ENCODE measurements around the gene TFAP2C.

TFAP2C gene

GRCh38 chr20:56628873-56629463 lies at the start of gene TFAP2C:
Gene TFAP2C (plus strand): TSS chr20:56629306. CDS start chr20:56629545, 239 bp downstream.
- no peak for DNase-seq (ENCODE audit: low read depth)

DNA sequence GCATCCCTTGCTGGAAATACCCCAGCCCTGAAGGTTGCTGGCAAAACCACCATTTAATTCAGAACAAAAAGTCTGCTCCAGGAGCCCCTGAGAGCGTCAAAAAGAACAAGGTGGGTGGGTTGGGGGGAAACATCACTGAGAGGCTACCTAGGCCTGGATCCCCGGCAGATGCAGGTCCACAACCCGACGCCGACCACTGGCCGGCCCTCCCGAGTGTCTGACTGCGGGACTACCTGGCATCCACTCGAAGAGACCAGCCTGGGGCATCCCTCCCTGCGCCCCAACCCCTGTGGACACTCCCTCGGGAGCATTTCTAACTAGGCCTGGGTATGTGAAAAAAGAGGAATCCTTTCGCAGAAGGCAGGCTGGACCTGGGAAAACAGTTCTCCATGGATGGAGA lies 48.9 kb upstream of the TFAP2C start:
- no peak for DNase-seq (ENCODE audit: low read depth)

DNA sequence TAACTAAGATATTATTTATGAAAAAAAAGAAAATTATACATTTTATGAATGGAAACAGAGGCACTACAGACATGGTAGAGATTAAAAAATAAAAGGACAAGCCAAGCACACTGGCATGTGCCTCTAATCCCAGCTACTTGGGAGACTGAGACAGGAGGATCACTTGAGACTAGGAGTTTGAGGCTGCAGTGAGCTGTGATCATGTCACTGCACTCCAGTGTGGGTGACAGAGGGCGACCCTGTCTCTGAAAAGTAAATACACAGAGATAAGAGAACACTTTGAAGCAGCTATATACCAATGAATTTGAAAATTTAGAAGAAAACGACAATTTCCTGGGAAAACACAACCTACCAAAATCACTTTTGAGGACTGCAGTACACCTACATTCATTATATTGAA lies 47.4 kb upstream of the TFAP2C start:
- DNase-seq (ENCODE audit: low read depth) = no peak

GRCh38 chr20:56582542-56582941 lies 46.6 kb upstream of the TFAP2C start:
- DNase-seq (ENCODE audit: low read depth) = no peak

DNA sequence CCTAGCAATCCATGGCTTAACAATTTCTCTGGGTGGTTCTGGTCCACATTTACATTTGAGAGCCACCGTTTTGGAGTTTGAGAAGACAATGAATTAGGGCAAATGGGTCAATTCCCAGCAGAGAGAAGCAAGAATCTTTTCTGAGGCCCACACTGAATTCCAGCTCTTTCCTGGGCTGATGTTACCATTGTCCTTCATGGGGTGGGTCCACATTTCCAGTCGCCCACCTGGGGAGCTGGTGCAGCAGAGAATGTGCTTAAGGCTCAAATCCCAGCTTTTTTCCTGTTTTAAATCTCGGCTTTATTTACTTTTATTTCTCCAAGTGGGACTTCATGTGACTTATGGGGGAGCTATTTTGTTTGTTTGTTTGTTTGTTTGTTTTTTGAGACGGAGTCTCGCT lies 44.2 kb upstream of the TFAP2C start:
- no peak for DNase-seq (ENCODE audit: low read depth)

DNA sequence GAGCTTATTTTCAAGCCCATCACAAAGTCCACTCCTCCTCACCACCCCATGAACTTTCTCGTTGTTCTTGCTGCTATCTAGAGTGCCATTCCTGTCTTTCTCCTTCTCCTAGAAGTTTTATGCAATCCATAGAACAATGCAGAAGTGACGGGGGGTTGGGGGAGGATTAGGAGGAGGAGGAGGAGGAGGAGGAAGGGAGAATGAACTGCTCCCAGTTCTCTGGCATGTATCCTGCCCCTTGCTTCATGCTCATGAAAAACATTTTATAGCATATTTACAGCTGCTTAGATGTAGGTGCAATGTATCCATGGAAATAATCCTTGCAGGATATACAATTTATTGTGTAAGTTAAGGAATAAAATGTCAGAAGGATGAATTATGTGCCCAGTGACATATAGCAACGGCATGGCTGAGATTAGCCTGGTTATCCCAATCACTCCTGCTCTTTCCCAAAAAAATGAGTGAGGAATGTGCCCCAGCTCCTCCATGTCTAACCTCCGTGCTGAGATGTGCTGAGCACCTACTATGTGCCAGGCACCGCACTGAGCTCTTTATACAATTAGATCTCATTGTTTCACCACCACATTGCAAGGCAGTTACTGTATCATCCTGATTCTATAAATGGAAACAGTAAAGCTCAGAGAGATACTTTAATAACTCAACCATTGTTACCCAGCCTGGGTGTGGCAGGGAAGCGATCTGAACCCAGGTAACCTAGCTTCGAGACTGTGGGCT lies 41.6 kb upstream of the TFAP2C start:
- DNase-seq (ENCODE audit: low read depth) = no peak

GRCh38 chr20:56588996-56589395 lies 40.1 kb upstream of the TFAP2C start:
- no peak for DNase-seq (ENCODE audit: low read depth)

DNA sequence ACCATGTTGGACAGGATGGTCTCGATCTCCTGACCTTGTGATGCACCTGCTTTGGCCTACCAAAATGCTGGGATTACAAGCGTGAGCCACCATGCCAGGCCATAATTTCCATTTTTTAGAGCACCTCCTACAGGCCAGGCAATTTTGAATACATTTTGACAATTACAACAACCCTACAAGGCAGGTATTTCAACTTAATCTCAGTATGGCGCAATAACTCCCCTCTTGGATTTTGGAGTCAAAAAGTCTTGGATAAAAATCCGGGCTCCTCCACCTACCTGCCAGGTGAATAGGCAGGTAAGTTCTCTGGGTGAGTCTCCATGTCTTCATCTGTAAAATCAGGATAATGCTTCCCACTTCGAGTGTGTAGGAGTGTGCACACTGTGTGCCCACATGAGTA lies 39.5 kb upstream of the TFAP2C start:
- no peak for DNase-seq (ENCODE audit: low read depth)

GRCh38 chr20:56590888-56591287 lies 38.2 kb upstream of the TFAP2C start:
- DNase-seq (ENCODE audit: low read depth) = no peak

- no peak for DNase-seq (ENCODE audit: low read depth)
Observed at GRCh38 chr20:56592211-56592610, 36.9 kb upstream of the TFAP2C start.

DNA sequence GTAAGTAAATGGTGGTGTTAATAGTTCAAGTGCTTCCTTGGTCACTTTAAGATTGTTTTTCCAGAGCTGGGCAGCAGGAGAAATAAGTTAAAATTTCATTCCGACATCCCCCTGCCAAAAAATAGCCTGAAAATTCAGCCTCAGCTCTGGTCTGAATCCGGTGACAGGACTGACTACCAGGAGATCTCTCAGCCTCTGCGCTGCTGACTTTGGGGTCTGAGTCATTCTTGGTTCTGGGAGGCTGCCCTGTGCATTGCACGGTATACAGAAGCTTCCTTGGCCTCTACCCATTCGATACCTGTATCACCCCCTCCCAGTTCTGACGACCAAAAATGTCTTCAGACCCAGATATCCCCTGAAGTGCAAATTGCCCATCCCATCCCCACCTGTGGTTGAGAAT lies 36.3 kb upstream of the TFAP2C start:
- no peak for DNase-seq (ENCODE audit: low read depth)

- DNase-seq (ENCODE audit: low read depth) = no peak
Observed at GRCh38 chr20:56595746-56596475, 33.2 kb upstream of the TFAP2C start.

- DNase-seq (ENCODE audit: low read depth) = no peak
Observed at GRCh38 chr20:56601166-56601565, 27.9 kb upstream of the TFAP2C start.

DNA sequence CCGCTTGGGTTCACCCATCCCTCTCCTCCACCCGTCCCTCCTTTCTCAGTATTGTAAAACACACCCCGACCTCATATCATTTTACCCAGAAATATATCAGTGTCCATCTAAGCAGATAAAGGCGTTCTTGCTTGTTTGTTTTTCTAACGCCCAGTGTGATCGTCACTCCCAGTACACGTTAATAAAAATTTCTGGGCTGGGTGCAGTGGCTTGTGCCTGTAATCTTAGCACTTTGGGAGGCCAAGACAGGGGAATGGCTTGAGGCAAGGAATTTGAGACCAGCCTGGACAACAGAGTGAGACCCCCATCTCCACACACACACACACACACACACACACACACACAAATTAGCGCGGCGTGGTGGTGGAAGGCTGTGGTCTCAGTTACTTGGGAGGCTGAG lies 24.4 kb upstream of the TFAP2C start:
- DNase-seq (ENCODE audit: low read depth) = no peak

DNA sequence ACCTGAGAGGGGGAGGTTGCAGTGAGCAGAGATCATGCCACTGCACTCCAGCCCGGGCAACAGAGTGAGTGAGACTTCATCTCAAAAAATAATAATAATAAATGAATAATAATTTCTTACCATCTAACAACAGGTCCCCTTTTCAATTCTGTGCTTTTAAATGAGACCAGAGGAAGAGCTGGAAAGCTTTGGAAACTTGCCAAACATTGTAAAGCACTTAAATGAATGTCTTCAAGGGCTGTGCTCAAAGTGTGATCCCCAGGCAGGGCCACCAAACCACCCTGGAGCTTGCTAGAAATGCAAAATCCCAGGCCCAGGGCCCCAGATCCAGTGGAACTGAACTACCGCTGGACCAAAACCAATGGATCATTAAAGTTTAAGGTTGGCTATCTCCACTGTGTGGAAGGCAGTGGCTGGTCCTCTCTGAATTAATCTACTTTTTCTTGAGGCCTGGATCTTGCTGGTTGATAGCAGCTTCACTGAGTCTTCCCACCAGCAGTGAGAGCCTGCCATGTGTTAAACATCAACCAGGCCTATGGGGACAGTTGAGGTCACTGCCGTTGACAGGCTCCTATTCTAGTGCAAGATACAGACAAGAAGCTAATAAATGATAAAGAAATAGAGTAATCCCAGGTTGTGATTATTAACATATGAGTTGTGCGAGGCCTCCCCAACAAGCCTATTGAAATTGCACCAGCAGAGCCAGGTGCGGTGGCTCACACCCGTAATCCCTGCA lies 23.7 kb upstream of the TFAP2C start:
- DNase-seq (ENCODE audit: low read depth) = no peak

- no peak for DNase-seq (ENCODE audit: low read depth)
Observed at GRCh38 chr20:56606174-56606945, 22.7 kb upstream of the TFAP2C start.

DNA sequence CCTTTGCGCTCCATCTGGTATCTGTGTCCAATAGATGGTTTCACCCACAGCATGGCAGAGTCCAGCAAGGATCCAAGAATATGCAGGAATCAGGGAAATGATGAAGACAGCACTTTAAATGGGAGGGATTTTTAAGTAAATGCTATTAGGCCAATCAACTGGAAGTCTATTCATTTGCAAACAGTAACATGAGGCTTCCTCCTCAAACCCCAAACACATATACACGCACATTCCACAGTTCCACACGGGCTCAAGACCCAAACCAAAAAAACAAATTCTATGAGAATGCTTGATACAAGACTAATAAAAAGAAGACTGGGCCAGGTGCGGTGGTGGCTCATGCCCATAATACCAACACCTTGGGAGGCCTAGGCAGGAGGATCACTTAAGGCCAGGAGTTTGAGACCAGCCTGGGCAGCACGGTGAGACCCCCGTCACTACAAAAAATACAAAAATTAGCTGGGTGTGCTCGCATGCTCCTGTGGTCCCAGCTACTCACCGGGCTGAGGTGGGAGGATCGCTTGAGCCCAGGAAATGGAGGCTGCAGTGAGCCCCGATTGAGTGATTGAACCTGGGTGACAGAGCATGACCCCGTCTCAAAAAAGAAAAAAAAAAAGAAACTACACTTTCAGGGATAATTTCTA lies 21.9 kb upstream of the TFAP2C start:
- DNase-seq (ENCODE audit: low read depth) = no peak

GRCh38 chr20:56608376-56608775 lies 20.7 kb upstream of the TFAP2C start:
- DNase-seq (ENCODE audit: low read depth) = no peak

DNA sequence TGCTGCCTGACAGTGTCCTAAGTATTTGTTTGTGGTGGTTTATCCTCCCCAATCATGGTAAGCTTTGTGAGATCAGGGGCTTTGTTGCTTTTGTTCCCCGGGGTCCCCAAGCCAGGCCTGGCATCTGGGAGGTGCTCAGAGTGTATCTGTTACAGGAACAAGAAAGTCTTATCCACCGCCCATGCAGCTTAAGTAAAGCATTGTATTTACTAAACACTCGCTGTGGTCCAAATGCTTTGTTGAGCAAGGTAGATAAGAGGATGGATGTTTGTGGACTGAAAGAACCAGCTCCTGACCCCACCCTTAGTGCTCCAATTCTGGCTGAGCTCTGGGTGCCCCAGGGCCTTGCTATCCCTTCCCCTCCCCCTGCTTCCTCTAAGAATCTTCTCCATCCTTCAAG lies 19.8 kb upstream of the TFAP2C start:
- DNase-seq (ENCODE audit: low read depth) = no peak

DNA sequence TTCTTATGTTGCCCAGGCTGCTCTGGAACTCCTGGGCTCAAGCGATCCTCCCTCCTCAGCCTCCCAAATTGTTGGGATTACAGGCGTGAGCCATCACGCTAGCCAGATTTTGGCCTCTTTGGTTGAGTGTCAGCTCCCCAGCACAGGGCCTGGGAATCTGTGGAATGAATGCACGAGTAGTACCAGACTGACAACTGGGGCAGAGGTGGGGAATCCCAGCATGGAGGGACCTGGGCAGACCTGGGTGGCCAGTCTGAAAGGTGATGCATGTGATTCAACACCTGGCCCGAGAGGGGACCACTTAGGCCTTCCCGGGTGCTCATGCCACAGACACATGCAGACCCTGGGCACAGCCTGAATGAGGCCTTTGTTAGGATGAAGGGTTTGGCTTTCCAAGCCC lies 19.0 kb upstream of the TFAP2C start:
- DNase-seq (ENCODE audit: low read depth) = no peak

- DNase-seq (ENCODE audit: low read depth) = no peak
Observed at GRCh38 chr20:56614196-56614595, 14.9 kb upstream of the TFAP2C start.
